Pancreas (tissue), 10 donors: ENCODE results near the gene MUS81. TPM values are rescaled to one million over a fixed set of nuclear protein-coding genes. Genes with fewer than 3 reads are reported as not detected.
A peak's percentile ranks its signal among the peaks of the same experiment; 100 is the strongest.
"Not testable (repeated sequence)": the region's sequence is repeated elsewhere in the genome, so short reads cannot be mapped to it uniquely, and the experiment has no call there.

Experiments
- ATAC-seq, 4 donors: fragments of 200-7000 bp; cut with Tn5 transposase; one replicate each; pipeline versions ENCODE4 v1.8.0 to v1.9.1; 2020; ENCODE audit warnings: mild to moderate bottlenecking in 4 of 4, moderate library complexity in 4 of 4
- DNase-seq, 6 donors: peaks; one replicate each; pipeline ENCODE4 v3.0.0-alpha.2; 2020
- FAIRE-seq: peaks from 2 replicates; lab custom pipeline; 2012; peaks lifted over from hg19 to GRCh38; lab: Jason Lieb, UNC
- H3K27ac ChIP-seq, 4 donors: fragments of 200-600 bp; sonication (generic); 1 replicate in 3 of 4; 2 replicates in 1 of 4; pipeline versions ENCODE4 v1.5.0 to v1.8.0; 2020
- H3K27me3 ChIP-seq, 4 donors: fragments of 200-600 bp; one replicate each; pipeline ENCODE4 v1.8.0; 2021
- H3K36me3 ChIP-seq, 3 donors: fragments of 200-600 bp; sonication (generic) in 1 of 3; one replicate each; pipeline versions ENCODE4 v1.5.0 to v1.8.0; 2020 to 2021
- H3K4me1 ChIP-seq, 3 donors: fragments of 200-600 bp; one replicate each; pipeline ENCODE4 v1.8.0; 2021
- H3K4me3 ChIP-seq, 4 donors: fragments of 200-600 bp; sonication (generic) in 2 of 4; one replicate each; pipeline versions ENCODE4 v1.5.0 to v1.8.0; 2020 to 2021
- H3K9me3 ChIP-seq, 4 donors: fragments of 200-600 bp; one replicate each; pipeline ENCODE4 v1.8.0; 2021
- WGBS, 2 donors: extraction: QIAGEN DNeasy Blood & Tissue Kit; methylation state at CpG; one replicate each; pipeline ENCODE4 v1.1.7; 2013; 5-methylcytosine and 5-hydroxymethylcytosine counted together
- intact Hi-C, 3 donors: fragments of 100-400 bp; cut with DNase I; formaldehyde crosslinking; loops; one replicate each; pipeline versions ENCODE4 v1.11.1 to v1.14.2; 2022
- polyA plus RNA-seq, 2 donors: library from polyadenylated mRNA; stranded (reverse); fragments of 200-250 nt; gene quantifications; one replicate each; pipeline ENCODE4 v1.2.3, GENCODE V29; 2013
- total RNA-seq, 6 donors: library from RNA; stranded (reverse); fragmentation: NEBNext Ultra II Directional in 4 of 6; extraction: Animal tissue kit (Norgen Biotek cat#: 25700) in 4 of 6; gene quantifications; one replicate each; pipeline versions ENCODE4 v1.2.1 to v1.2.4, GENCODE V29; 2021 to 2023
- TF ChIP-seq, protein P1 (sequence below), 4 donors: fragments of 200-600 bp; sonication (generic) in 3 of 4; IDR thresholded peaks; one replicate each; pipeline versions ENCODE4 v1.5.0 to v1.8.0; 2021; ENCODE audit warnings: antibody characterized with exemption in 4 of 4
- donor health status: healthy with polysubstance abuse.
- donor health status: DM: no; HTN: no; CAD: no; lungs with moderate emphysema.
- donor health status: DM: no; HTN: no; CAD: no.
- donor health status: control.
- donor health status: control.
- donor health status: Bipolar disorder and iron deficiency.
- donor health status: DM: yes; HTN: yes; CAD: no.
- donor health status: DM: no; HTN: no; CAD: no.
- donor health status: DM: no; HTN: no; CAD: no.
- donor health status: DM: yes; HTN: yes; CAD: no.

Gene MUS81
- total and polyA plus RNA-seq, 8 donors: 12.7 to 62.6 (median 22.5) TPM

DNA sequence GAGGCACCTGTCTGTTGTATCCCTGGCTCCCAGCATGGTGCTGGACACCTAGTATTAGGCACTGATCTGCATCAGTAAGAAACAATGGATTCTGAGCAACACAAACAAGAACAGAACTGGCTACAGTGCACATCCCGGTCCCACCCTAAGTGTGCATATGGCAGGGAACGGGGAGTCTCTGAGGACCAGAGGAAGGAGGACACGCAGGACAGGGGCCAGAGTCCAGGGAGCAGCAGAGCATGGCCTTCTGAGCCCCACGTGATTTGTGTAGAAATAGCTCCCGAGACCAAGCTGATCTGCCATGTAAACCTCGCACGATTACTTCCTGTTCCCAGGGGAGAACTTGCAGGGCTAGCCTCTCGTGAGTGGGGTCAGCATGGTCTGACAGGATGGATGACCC, 39.1 kb upstream of the MUS81 start:
- DNase-seq (no peak), FAIRE-seq (no peak), ATAC-seq (peak in 1 of 4 donors; percentile 7)
- Histone ChIP-seq H3K4me1 (peaks cover 0 to 16% (median 14%) of the 10 kb centered on the region in 3 donors), H3K27ac (peak overlapping the region in 1 of 4 donors; percentile 4), H3K9me3 (no peaks in the 10 kb centered on the region), H3K27me3 (no peaks in the 10 kb centered on the region), H3K4me3 (no peak overlapping the region), H3K36me3 (no peaks in the 10 kb centered on the region)
- intact Hi-C loops: no loop called here
- TF ChIP-seq, protein P1, sequence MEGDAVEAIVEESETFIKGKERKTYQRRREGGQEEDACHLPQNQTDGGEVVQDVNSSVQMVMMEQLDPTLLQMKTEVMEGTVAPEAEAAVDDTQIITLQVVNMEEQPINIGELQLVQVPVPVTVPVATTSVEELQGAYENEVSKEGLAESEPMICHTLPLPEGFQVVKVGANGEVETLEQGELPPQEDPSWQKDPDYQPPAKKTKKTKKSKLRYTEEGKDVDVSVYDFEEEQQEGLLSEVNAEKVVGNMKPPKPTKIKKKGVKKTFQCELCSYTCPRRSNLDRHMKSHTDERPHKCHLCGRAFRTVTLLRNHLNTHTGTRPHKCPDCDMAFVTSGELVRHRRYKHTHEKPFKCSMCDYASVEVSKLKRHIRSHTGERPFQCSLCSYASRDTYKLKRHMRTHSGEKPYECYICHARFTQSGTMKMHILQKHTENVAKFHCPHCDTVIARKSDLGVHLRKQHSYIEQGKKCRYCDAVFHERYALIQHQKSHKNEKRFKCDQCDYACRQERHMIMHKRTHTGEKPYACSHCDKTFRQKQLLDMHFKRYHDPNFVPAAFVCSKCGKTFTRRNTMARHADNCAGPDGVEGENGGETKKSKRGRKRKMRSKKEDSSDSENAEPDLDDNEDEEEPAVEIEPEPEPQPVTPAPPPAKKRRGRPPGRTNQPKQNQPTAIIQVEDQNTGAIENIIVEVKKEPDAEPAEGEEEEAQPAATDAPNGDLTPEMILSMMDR (IDR thresholded peaks at IDR 0.05): no peak
- 40 to 42% methylated on average over 8 of the region's 8 CpGs for WGBS, 2 donors

DNA sequence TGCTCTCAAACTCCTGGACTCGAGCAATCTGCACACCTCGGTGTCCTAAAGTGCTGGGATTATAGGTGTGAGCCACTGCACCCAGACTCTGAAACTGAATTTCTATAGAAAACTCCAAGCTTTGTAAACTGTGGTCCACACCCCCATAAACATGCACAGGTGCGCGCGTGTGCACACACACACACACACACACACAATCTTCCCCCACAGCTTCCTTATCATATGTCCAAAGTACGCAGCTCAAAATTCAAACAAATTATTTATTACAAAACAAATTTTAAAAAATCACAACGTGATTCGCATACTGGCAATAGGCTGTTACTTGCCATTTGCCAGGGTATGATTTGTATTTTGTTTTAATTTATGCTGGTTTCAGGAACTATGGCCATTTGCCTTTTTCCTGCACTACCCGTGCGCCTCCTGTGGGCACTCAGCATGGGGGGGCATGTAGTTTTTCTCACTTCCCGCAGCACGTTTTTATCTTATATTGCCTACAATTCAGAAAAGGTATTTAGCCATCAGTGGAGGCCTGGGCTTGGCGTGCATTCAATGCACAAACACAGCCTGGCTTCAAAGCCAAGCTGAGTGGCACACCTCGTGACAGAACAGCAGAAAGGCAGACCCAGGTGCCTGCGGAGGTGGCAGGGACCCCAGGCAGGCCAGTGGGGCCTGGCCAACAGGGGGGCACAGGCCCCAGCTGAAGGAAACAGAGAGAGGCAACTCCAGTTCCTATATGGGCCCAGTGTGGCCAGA, 37.3 kb upstream of the MUS81 start:
- Histone ChIP-seq H3K4me1 (peaks cover 0 to 14% (median 10%) of the 10 kb centered on the region in 3 donors), H3K27me3 (no peaks in the 10 kb centered on the region), H3K36me3 (no peaks in the 10 kb centered on the region), H3K27ac (peak overlapping the region in 1 of 4 donors; percentile 28), H3K9me3 (no peaks in the 10 kb centered on the region), H3K4me3 (no peak overlapping the region)
- WGBS, 2 donors: 24 to 28% methylated on average over 15 of the region's 15 CpGs
- peak; percentile 39 to 74 (median 64) for DNase-seq
- intact Hi-C loops: no loop called here
- TF ChIP-seq, protein P1 (IDR thresholded peaks at IDR 0.05): no peak
- peak; percentile 53 to 77 (median 66) for ATAC-seq
- FAIRE-seq: no peak

DNA sequence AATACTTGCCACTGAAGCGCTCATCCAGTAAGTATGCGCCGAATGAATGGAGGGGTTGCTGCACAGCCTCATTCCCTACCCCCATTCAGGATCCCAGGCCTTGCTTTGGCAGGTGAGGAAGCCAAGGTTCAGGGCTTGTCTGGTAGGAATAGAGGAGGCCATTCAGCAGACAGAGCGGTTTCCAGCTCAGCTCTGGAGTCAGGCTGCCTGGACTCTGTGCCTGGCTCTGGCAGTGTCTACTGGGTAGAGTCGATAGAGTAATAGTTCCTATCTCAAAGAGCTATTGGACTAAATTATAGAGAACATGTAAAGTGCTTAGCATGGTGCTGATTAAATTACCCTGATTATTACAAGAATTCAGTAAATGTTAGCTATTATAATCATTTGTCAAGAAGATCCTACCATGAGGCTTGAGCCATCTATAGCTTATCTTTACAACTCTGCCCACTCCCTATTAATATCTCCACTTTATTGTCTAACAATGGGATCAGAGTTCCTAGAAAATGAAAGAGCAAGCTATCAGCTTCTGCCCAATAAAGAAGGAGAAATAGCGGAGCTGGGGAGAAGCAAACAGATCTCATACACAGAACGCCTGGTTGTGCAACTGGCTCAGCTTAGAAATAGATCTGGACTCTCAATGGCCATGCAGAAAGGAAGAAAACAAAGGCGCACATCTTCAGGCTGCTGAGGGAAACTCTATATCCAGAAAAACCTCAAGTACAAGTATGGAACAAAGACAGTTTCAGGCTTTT, 33.1 kb upstream of the MUS81 start:
- intact Hi-C loops: no loop called here
- DNase-seq: no peak
- Histone ChIP-seq H3K27ac (no peak overlapping the region), H3K4me1 (peaks cover 0 to 14% (median 7%) of the 10 kb centered on the region in 3 donors), H3K36me3 (no peaks in the 10 kb centered on the region), H3K9me3 (no peaks in the 10 kb centered on the region), H3K27me3 (no peaks in the 10 kb centered on the region), H3K4me3 (no peak overlapping the region)
- TF ChIP-seq, protein P1 (IDR thresholded peaks at IDR 0.05): no peak
- no peak for FAIRE-seq
- no peak for ATAC-seq
- 77 to 87% methylated on average over 8 of the region's 8 CpGs for WGBS, 2 donors

DNA sequence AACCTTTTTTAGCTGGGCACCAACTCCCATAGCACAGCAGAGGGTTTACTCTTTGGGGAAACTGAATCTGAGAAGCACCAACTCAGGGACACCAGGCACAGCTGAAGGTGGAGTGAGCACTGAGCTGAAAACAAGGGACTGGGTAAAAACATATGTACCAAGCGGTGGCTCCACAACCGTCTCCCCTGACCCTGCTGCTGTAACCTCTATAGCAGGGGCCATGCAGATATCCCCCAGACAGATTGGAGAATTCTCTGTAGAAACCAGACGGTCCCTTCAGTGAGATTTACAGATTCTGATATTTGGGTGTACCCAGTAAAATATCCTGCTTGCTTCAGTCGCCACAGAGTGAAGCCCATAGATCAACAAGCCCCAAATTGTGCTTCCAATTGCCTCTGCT, 30.8 kb upstream of the MUS81 start:
- no peak overlapping the region for H3K4me3 ChIP-seq
- no peak for DNase-seq
- intact Hi-C loops: no loop called here
- FAIRE-seq: no peak
- H3K9me3 ChIP-seq: no peaks in the 10 kb centered on the region
- no peaks in the 10 kb centered on the region for H3K4me1 ChIP-seq
- no peak overlapping the region for H3K27ac ChIP-seq
- no peaks in the 10 kb centered on the region for H3K36me3 ChIP-seq
- TF ChIP-seq, protein P1 (IDR thresholded peaks at IDR 0.05): no peak
- no peaks in the 10 kb centered on the region for H3K27me3 ChIP-seq
- 66 to 69% methylated on average over 4 of the region's 4 CpGs for WGBS, 2 donors
- no peak for ATAC-seq

DNA sequence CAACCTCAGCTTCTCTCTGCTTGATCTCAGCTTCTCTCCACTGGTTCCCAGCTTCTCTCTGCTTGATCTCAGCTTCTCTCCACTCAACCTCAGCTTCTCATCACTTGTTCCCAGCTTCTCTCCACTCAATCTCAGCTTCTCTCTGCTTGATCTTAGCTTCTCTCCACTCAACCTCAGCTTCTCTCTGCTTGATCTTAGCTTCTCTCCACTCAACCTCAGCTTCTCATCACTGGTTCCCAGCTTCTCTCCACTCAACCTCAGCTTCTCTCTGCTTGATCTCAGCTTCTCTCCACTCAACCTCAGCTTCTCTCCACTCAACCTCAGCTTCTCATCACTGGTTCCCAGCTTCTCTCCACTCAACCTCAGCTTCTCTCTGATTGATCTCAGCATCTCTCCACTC, 28.0 kb upstream of the MUS81 start:
- H3K27me3 ChIP-seq, H3K36me3 ChIP-seq, FAIRE-seq, H3K4me1 ChIP-seq, DNase-seq, intact Hi-C loops, ATAC-seq, H3K27ac ChIP-seq, H3K4me3 ChIP-seq, H3K9me3 ChIP-seq: not testable (repeated sequence)
